ENCODE data around the gene E2F3. TPM values are rescaled to one million over a fixed set of nuclear protein-coding genes. Genes with fewer than 3 reads are reported as not detected.
A peak's percentile ranks its signal among the peaks of the same experiment; 100 is the strongest.
"Not testable (repeated sequence)": the region's sequence is repeated elsewhere in the genome, so short reads cannot be mapped to it uniquely, and the experiment has no call there.

The E2F3 gene
- total and polyA plus RNA-seq, 4 experiments from 2014 or later, result 1.3 to 25.5 (median 15.2) TPM

DNA sequence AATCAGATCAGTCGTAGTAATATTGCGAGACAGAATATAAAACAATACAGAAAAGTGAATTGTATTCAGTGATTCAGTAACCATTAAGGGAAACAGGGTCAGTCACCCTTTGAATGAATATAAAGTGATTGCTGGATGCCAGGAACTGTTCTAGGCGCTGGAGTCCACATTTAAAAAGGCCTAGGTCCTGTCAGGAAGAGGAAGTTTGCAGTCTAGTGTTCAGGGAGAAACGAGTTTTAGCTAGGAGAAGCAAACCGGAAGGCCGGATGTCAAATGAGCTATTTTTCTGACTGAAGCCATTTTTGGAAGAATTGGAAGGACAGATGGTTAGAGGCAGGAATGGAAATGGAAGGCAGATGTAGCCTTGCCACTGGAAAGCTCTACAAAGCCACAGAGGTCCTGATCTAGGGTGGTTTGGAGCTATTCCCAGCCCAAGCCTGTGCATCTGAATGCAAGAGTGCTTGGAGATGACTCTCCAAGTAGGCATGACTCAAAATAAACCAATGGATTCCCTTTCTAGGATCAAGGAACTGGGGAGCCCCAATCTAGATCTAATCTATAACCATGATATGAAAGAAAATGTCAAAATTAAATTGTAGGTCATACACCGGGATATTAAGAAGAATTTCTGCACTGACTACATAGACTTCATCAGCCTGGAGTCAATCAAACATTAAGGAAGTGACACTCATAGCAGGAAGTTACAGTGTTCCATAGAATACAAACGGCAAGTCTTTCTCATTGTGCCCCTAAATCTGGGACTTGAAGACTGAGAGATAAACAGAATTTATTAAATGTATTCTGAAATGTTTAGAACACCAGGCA, 95.7 kb downstream of the E2F3 start:
- H3K27ac Mint-ChIP-seq, result no peak overlapping the region
- no peaks in the 10 kb centered on the region for H3K27me3 ChIP-seq (ENCODE audit: insufficient read depth, low read length)
- CTCF ChIA-PET (ENCODE audit: partially characterized antibody), result no interaction called here
- H3K27me3 Mint-ChIP-seq, result peaks cover 0 to 2% of the 10 kb centered on the region in 2 donors
- H3K4me3 Mint-ChIP-seq, result no peak overlapping the region
- no peak overlapping the region for H3K4me3 ChIP-seq (ENCODE audit: low read length in 2 of 2)
- no peaks in the 10 kb centered on the region for H3K9me3 Mint-ChIP-seq
- intact Hi-C loops (cut with micrococcal nuclease), result no loop called here
- H3K4me1 ChIP-seq (ENCODE audit: insufficient read depth, low read length), result no peaks in the 10 kb centered on the region
- H3K4me1 Mint-ChIP-seq, result no peaks in the 10 kb centered on the region
- POLR2A ChIA-PET (ENCODE audit: partially characterized antibody), result no interaction called here
- no peak for DNase-seq
- H3K36me3 Mint-ChIP-seq, result peaks cover 4% of the 10 kb centered on the region in 2 donors
- no peaks in the 10 kb centered on the region for H3K36me3 ChIP-seq (ENCODE audit: insufficient read depth, low read length)
- no peaks in the 10 kb centered on the region for H3K9me3 ChIP-seq (ENCODE audit: control insufficient read depth in 1 of 2, low read length in 2 of 2)
- no peak overlapping the region for H3K27ac ChIP-seq (ENCODE audit: low read depth, low read length)

DNA sequence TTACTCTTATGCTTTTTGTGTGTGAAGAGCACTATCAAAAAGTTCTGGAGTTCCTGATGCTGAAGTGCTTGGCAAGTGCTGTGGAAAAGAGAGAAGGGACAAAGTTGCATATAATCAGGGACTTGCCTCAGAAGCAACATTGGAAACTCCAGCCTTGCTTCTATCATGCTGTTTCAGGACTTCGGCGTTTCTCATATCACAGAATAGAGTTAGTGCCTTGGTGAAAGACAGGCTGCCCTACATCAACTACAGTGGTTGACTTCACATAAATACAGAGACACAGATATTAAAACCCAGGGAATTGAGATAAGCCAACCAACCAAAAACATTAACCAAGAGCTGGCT, 96.3 kb downstream of the E2F3 start:
- H3K27me3 Mint-ChIP-seq, result peaks cover 0 to 2% of the 10 kb centered on the region in 2 donors
- no peak overlapping the region for H3K27ac Mint-ChIP-seq
- intact Hi-C loops (cut with micrococcal nuclease), result no loop called here
- DNase-seq, result no peak
- Histone ChIP-seq H3K27me3 (ENCODE audit: insufficient read depth, low read length) (no peaks in the 10 kb centered on the region), H3K36me3 (ENCODE audit: insufficient read depth, low read length) (no peaks in the 10 kb centered on the region), H3K9me3 (ENCODE audit: control insufficient read depth in 1 of 2, low read length in 2 of 2) (no peaks in the 10 kb centered on the region), H3K4me3 (ENCODE audit: low read length in 2 of 2) (no peak overlapping the region), H3K4me1 (ENCODE audit: insufficient read depth, low read length) (no peaks in the 10 kb centered on the region), H3K27ac (ENCODE audit: low read depth, low read length) (no peak overlapping the region)
- CTCF ChIA-PET (ENCODE audit: partially characterized antibody), result no interaction called here
- no peak overlapping the region for H3K4me3 Mint-ChIP-seq
- POLR2A ChIA-PET (ENCODE audit: partially characterized antibody), result no interaction called here
- no peaks in the 10 kb centered on the region for H3K9me3 Mint-ChIP-seq
- H3K36me3 Mint-ChIP-seq, result peaks cover 2 to 4% of the 10 kb centered on the region in 2 donors
- H3K4me1 Mint-ChIP-seq, result no peaks in the 10 kb centered on the region

DNA sequence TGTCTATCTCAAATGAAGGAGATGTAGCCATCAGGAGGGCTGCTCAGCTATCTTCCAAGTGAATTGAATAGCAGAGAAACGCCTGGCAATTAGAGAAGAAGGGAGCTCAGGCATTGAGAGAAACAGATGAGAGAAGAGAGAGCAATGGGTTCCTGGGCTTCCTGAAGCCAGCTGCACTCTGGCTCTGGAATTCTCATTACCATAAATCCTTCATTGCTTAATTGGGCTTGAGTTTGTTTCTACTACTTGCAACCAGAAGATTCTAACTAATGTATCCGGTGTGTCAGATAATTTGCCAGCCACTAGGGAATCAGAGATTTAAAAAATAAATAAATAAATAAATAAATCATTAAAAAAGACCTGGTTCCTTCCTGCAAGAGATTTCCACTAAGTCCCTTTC, 107.5 kb downstream of the E2F3 start:
- Histone ChIP-seq H3K4me1 (ENCODE audit: insufficient read depth, low read length) (no peaks in the 10 kb centered on the region), H3K9me3 (ENCODE audit: control insufficient read depth in 1 of 2, low read length in 2 of 2) (no peaks in the 10 kb centered on the region), H3K27ac (ENCODE audit: low read depth, low read length) (no peak overlapping the region), H3K27me3 (ENCODE audit: insufficient read depth, low read length) (no peaks in the 10 kb centered on the region), H3K4me3 (ENCODE audit: low read length in 2 of 2) (no peak overlapping the region), H3K36me3 (ENCODE audit: insufficient read depth, low read length) (no peaks in the 10 kb centered on the region)
- Mint-ChIP-seq H3K36me3 (no peaks in the 10 kb centered on the region), H3K9me3 (no peaks in the 10 kb centered on the region), H3K4me1 (no peaks in the 10 kb centered on the region), H3K4me3 (no peak overlapping the region), H3K27me3 (peaks cover 4 to 6% of the 10 kb centered on the region in 2 donors), H3K27ac (no peak overlapping the region)
- ChIA-PET CTCF (ENCODE audit: partially characterized antibody) (interaction anchor here (1.0 kb wide), 1 partner anchor 218 kb away, joined by 3 read pairs; no protein-coding TSS in a partner anchor), POLR2A (ENCODE audit: partially characterized antibody) (no interaction called here)
- DNase-seq, result no peak
- intact Hi-C loops (cut with micrococcal nuclease), result no loop called here

DNA sequence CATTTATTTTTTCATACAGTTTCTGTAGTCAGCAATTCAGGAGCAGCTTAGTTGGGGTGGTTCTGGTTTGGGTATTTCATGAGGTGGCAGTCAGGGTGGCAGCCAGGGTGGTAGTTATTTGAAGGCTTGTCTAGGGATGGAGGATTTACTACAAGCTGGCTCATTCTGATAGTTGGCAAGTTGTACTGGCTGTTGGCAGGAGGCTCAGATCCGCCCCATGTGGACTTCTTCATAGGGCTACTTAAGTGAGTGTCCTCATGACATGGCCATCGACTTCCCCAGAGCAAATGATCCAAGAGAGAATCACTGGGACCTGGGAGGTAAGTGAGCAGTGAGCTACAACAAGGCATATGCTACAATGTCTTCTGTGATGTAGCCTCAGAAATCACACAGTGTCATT, 110.2 kb downstream of the E2F3 start:
- Mint-ChIP-seq H3K4me3 (no peak overlapping the region), H3K27me3 (peaks cover 4 to 6% of the 10 kb centered on the region in 2 donors), H3K4me1 (no peaks in the 10 kb centered on the region), H3K9me3 (no peaks in the 10 kb centered on the region), H3K27ac (no peak overlapping the region), H3K36me3 (no peaks in the 10 kb centered on the region)
- Histone ChIP-seq H3K36me3 (ENCODE audit: insufficient read depth, low read length) (no peaks in the 10 kb centered on the region), H3K4me1 (ENCODE audit: insufficient read depth, low read length) (no peaks in the 10 kb centered on the region), H3K27ac (ENCODE audit: low read depth, low read length) (no peak overlapping the region), H3K27me3 (ENCODE audit: insufficient read depth, low read length) (no peaks in the 10 kb centered on the region), H3K9me3 (ENCODE audit: control insufficient read depth in 1 of 2, low read length in 2 of 2) (no peaks in the 10 kb centered on the region), H3K4me3 (ENCODE audit: low read length in 2 of 2) (no peak overlapping the region)
- intact Hi-C loops (cut with micrococcal nuclease), result no loop called here
- ChIA-PET CTCF (ENCODE audit: partially characterized antibody) (no interaction called here), POLR2A (ENCODE audit: partially characterized antibody) (interaction anchor here (1.1 kb wide), 1 partner anchor 192 kb away, joined by 4 read pairs; no protein-coding TSS in a partner anchor)
- no peak for DNase-seq

DNA sequence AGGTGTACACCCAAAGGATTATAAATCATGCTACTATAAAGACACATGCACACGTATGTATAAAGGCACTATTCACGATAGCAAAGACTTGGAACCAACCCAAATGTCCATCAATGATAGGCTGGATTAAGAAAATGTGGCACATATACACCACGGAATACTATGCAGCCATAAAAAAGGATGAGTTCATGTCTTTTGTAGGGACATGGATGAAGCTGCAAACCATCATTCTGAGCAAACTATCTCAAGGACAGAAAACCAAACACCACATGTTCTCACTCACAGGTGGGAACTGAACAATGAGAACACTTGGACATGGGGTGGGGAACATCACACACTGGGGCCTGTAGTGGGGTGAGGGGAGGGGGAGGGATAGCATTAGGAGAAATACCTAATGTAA, 123.5 kb downstream of the E2F3 start:
- H3K36me3 Mint-ChIP-seq; POLR2A ChIA-PET (ENCODE audit: partially characterized antibody); H3K9me3 Mint-ChIP-seq; intact Hi-C loops (cut with micrococcal nuclease); H3K27ac ChIP-seq (ENCODE audit: low read depth, low read length); H3K4me3 Mint-ChIP-seq; DNase-seq; H3K27me3 ChIP-seq (ENCODE audit: insufficient read depth, low read length); H3K4me3 ChIP-seq (ENCODE audit: low read length in 2 of 2); H3K27ac Mint-ChIP-seq; H3K36me3 ChIP-seq (ENCODE audit: insufficient read depth, low read length); H3K27me3 Mint-ChIP-seq; H3K9me3 ChIP-seq (ENCODE audit: control insufficient read depth in 1 of 2, low read length in 2 of 2): not testable (repeated sequence)
- CTCF ChIA-PET (ENCODE audit: partially characterized antibody), result interaction anchor here (2.1 kb wide), 1 partner anchor 147 kb away, joined by 5 read pairs; no protein-coding TSS in a partner anchor
- H3K4me1 Mint-ChIP-seq, result peaks cover 7 to 13% (median 9%) of the 10 kb centered on the region in 4 donors
- peaks cover 11% of the 10 kb centered on the region for H3K4me1 ChIP-seq (ENCODE audit: insufficient read depth, low read length)

DNA sequence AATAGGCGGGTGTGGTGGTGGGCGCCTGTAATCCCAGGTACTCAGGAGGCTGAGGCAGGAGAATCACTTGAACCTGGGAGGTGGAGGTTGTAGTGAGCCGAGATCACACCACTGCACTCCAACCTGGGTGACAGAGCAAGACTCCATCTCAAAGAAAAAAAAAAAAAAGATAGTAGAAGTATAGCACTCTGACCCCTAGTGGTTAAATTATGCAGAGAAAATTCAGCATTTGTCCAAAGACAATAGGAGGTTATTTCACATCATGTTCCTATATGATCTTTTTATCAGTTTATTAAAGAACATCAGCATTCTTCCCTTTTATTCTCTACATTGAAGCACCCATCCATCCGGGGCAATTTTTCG, 127.4 kb downstream of the E2F3 start:
- CTCF ChIA-PET (ENCODE audit: partially characterized antibody), result interaction anchor here (1.0 to 3.5 kb wide), 25 partner anchors 10 to 437 kb away, joined by 3 to 56 read pairs (median 8); partner anchors contain the start of gene MBOAT1
- peaks cover 17% of the 10 kb centered on the region for H3K4me1 ChIP-seq (ENCODE audit: insufficient read depth, low read length)
- H3K27ac Mint-ChIP-seq, result peak overlapping the region in 4 of 7 donors; percentile 47 to 79 (median 76)
- H3K36me3 Mint-ChIP-seq; H3K4me3 ChIP-seq (ENCODE audit: low read length in 2 of 2); H3K27me3 Mint-ChIP-seq; H3K9me3 Mint-ChIP-seq; H3K36me3 ChIP-seq (ENCODE audit: insufficient read depth, low read length); H3K27ac ChIP-seq (ENCODE audit: low read depth, low read length); H3K9me3 ChIP-seq (ENCODE audit: control insufficient read depth in 1 of 2, low read length in 2 of 2); H3K27me3 ChIP-seq (ENCODE audit: insufficient read depth, low read length): not testable (repeated sequence)
- peak in 4 of 5 donors; percentile 50 to 67 (median 58) for DNase-seq
- peak overlapping the region in 2 of 8 donors; percentile 16 to 57 for H3K4me3 Mint-ChIP-seq
- H3K4me1 Mint-ChIP-seq, result peaks cover 7 to 17% (median 11%) of the 10 kb centered on the region in 4 donors
- intact Hi-C loops (cut with micrococcal nuclease), result loop anchor here (2.0 kb wide), 1 partner anchor 316 kb away; the partner anchor contains the start of gene MBOAT1
- POLR2A ChIA-PET (ENCODE audit: partially characterized antibody), result interaction anchor here (1.3 kb wide), 1 partner anchor 162 kb away, joined by 4 read pairs; no protein-coding TSS in a partner anchor

DNA sequence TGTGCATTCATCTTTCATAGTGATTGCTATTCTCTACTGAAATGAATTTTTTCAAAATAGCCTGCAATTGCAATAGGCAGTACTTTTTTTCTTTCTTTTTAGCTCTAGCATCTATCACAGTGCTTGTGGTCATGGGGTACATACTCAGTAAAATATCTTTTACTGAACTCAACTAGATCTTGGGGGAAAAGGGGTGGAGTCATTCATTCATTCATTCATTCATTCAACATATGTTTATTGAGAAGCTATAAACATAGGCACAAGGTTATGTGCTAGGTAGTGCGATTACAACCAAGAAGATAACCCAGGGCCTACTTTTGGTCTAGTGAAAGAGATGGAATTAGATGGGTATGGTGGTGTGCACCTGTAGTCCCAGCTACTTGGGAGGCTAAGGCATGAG, 131.2 kb downstream of the E2F3 start:
- Mint-ChIP-seq H3K9me3 (no peaks in the 10 kb centered on the region), H3K27me3 (peaks cover 0 to 1% of the 10 kb centered on the region in 2 donors), H3K4me3 (peak overlapping the region in 2 of 8 donors; percentile 21 to 33), H3K27ac (peak overlapping the region in 1 of 7 donors; percentile 17), H3K36me3 (peaks cover 10 to 23% of the 10 kb centered on the region in 2 donors), H3K4me1 (peaks cover 19 to 50% (median 36%) of the 10 kb centered on the region in 4 donors)
- ChIA-PET POLR2A (ENCODE audit: partially characterized antibody) (interaction anchor here (2.3 kb wide), 1 partner anchor 213 kb away, joined by 14 read pairs; no protein-coding TSS in a partner anchor), CTCF (ENCODE audit: partially characterized antibody) (interaction anchor here (1.0 to 2.3 kb wide), 4 partner anchors 9 to 442 kb away, joined by 3 to 12 read pairs (median 4); no protein-coding TSS in a partner anchor)
- intact Hi-C loops (cut with micrococcal nuclease), result no loop called here
- H3K27me3 ChIP-seq (ENCODE audit: insufficient read depth, low read length), result no peaks in the 10 kb centered on the region
- DNase-seq, result no peak
- no peak overlapping the region for H3K27ac ChIP-seq (ENCODE audit: low read depth, low read length)
- H3K9me3 ChIP-seq (ENCODE audit: control insufficient read depth in 1 of 2, low read length in 2 of 2), result no peaks in the 10 kb centered on the region
- no peaks in the 10 kb centered on the region for H3K36me3 ChIP-seq (ENCODE audit: insufficient read depth, low read length)
- H3K4me3 ChIP-seq (ENCODE audit: low read length in 2 of 2), result no peak overlapping the region
- H3K4me1 ChIP-seq (ENCODE audit: insufficient read depth, low read length), result peaks cover 28% of the 10 kb centered on the region
